MM.1S (cell line): ENCODE results near the gene TNRC6A.

Experiments used
- EZH2 ChIP-seq: fragments of 300-600 bp; sonication (generic); optimal IDR thresholded peaks from 2 replicates; pipeline ENCODE3; 2017; ENCODE audit warnings: low read depth, mild to moderate bottlenecking, antibody characterized with exemption, low read length, mixed read lengths
- TF ChIP-seq, protein P1 (sequence below): fragments of 300-600 bp; sonication (generic); IDR thresholded peaks from 2 replicates; pipeline ENCODE4 v1.5.1; 2016; ENCODE audit warnings: antibody characterized with exemption, low read length, mixed read lengths

DNA sequence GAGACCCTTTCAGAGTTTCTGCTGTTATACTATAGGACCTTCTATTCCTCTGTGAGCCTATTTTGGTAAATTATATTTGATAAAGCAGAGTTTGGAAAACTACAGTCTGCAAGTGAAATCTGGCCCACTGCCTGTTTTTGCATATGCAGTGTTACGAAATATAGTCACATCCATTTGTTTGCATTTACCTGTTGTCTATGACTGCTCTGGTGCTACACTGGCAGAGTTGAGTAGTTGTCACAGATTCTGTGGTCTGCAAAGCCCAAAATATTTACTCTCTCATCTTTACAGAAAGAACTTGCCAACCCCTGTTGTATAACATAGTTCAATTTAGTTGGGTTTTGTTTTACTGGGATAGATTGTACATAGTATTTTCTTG, 42.3 kb downstream of the TNRC6A start:
- TF ChIP-seq, protein P1, sequence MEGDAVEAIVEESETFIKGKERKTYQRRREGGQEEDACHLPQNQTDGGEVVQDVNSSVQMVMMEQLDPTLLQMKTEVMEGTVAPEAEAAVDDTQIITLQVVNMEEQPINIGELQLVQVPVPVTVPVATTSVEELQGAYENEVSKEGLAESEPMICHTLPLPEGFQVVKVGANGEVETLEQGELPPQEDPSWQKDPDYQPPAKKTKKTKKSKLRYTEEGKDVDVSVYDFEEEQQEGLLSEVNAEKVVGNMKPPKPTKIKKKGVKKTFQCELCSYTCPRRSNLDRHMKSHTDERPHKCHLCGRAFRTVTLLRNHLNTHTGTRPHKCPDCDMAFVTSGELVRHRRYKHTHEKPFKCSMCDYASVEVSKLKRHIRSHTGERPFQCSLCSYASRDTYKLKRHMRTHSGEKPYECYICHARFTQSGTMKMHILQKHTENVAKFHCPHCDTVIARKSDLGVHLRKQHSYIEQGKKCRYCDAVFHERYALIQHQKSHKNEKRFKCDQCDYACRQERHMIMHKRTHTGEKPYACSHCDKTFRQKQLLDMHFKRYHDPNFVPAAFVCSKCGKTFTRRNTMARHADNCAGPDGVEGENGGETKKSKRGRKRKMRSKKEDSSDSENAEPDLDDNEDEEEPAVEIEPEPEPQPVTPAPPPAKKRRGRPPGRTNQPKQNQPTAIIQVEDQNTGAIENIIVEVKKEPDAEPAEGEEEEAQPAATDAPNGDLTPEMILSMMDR, result no peak
- TF ChIP-seq EZH2, result no peak
